Measurements from ENCODE around the gene IL36RN.

IL36RN gene

GRCh38 chr2:113021312-113021711, 37.7 kb upstream of the IL36RN start:
- H3K9me3 ChIP-seq (ENCODE audit: control insufficient read depth in 2 of 2, low read length in 2 of 2), result peaks cover 0 to 8% of the 10 kb centered on the region in 2 donors
- no peaks in the 10 kb centered on the region for H3K36me3 ChIP-seq (ENCODE audit: control insufficient read depth in 2 of 2, insufficient read depth in 2 of 2, low read length in 2 of 2)
- H3K9ac ChIP-seq (ENCODE audit: low read length in 2 of 2), result no peak overlapping the region
- H3K4me1 ChIP-seq (ENCODE audit: control insufficient read depth, insufficient read depth, low read length), result no peaks in the 10 kb centered on the region
- H3K4me3 ChIP-seq (ENCODE audit: low read length in 2 of 2), result no peak overlapping the region
- no peak overlapping the region for H3K27ac ChIP-seq (ENCODE audit: low read length)
- peaks cover 0 to 7% of the 10 kb centered on the region in 2 donors for H3K27me3 ChIP-seq (ENCODE audit: control insufficient read depth in 1 of 2, insufficient read depth in 2 of 2, low read length in 2 of 2)

DNA sequence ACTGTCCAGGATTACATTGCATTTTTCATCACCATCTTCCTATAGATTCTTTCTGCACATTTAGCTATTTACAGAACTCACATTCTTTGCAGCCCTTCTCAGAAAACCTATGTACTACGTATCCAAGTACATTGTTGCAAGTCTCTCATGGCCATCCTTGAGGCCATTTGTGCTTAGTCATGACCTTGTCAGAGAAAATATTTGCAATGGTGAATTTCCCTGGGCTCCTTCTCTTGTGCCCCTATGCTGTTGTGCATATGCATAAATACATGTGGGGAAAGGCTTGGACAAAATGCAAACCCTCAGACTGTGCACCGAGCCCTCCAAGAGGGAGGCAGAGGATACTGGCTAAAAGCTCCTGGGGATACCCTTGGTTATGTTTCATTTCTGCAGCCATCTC, 34.2 kb upstream of the IL36RN start:
- no peak overlapping the region for H3K9ac ChIP-seq (ENCODE audit: low read length in 2 of 2)
- no peak overlapping the region for H3K27ac ChIP-seq (ENCODE audit: low read length)
- peaks cover 0 to 4% of the 10 kb centered on the region in 2 donors for H3K9me3 ChIP-seq (ENCODE audit: control insufficient read depth in 2 of 2, low read length in 2 of 2)
- no peaks in the 10 kb centered on the region for H3K4me1 ChIP-seq (ENCODE audit: control insufficient read depth, insufficient read depth, low read length)
- H3K36me3 ChIP-seq (ENCODE audit: control insufficient read depth in 2 of 2, insufficient read depth in 2 of 2, low read length in 2 of 2), result no peaks in the 10 kb centered on the region
- no peak overlapping the region for H3K4me3 ChIP-seq (ENCODE audit: low read length in 2 of 2)
- H3K27me3 ChIP-seq (ENCODE audit: control insufficient read depth in 1 of 2, insufficient read depth in 2 of 2, low read length in 2 of 2), result peaks cover 0 to 4% of the 10 kb centered on the region in 2 donors

DNA sequence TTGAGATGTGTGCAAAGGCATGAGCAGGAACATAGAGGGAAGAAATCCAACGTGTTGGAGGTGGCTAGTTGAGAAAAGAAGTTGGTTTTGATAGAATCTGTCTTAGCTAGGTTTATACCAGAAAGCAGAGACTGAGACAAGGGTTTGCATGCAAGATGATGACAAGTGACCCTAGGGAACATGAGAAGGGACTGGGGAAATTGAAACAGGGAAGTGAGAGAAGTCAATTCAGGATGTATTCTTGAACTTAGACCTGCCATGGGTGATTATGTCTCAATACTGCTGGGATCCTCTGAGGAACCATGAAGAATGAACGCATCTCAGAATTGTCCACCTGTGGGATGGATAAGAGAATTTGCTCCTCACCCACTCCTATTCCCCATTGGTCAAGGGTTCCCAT, 33.3 kb upstream of the IL36RN start:
- peaks cover 0 to 4% of the 10 kb centered on the region in 2 donors for H3K9me3 ChIP-seq (ENCODE audit: control insufficient read depth in 2 of 2, low read length in 2 of 2)
- H3K36me3 ChIP-seq (ENCODE audit: control insufficient read depth in 2 of 2, insufficient read depth in 2 of 2, low read length in 2 of 2), result no peaks in the 10 kb centered on the region
- no peak overlapping the region for H3K4me3 ChIP-seq (ENCODE audit: low read length in 2 of 2)
- H3K9ac ChIP-seq (ENCODE audit: low read length in 2 of 2), result no peak overlapping the region
- no peak overlapping the region for H3K27ac ChIP-seq (ENCODE audit: low read length)
- peaks cover 0 to 5% of the 10 kb centered on the region in 2 donors for H3K27me3 ChIP-seq (ENCODE audit: control insufficient read depth in 1 of 2, insufficient read depth in 2 of 2, low read length in 2 of 2)
- no peaks in the 10 kb centered on the region for H3K4me1 ChIP-seq (ENCODE audit: control insufficient read depth, insufficient read depth, low read length)

DNA sequence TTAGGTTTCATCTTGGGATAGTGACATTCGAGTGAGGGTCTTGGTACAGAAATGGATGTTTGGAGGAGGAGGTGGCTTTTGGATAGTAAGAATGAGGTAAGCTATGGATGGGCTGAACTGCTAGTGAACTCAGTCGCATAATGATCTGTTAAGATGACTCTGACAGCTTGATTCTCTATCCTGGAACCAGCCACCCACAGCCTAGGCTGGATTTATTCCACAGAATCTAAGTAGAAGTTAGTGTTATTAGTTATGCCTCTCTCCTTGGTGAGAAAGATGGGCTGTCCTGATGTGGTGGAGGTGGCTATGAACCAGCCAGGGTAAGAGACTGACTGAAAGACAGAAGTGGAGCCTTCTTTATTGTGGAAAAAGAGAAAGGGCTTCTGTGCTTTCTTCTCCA, 31.3 kb upstream of the IL36RN start:
- H3K9ac ChIP-seq (ENCODE audit: low read length in 2 of 2), result no peak overlapping the region
- peaks cover 0 to 7% of the 10 kb centered on the region in 2 donors for H3K27me3 ChIP-seq (ENCODE audit: control insufficient read depth in 1 of 2, insufficient read depth in 2 of 2, low read length in 2 of 2)
- no peaks in the 10 kb centered on the region for H3K4me1 ChIP-seq (ENCODE audit: control insufficient read depth, insufficient read depth, low read length)
- H3K36me3 ChIP-seq (ENCODE audit: control insufficient read depth in 2 of 2, insufficient read depth in 2 of 2, low read length in 2 of 2), result no peaks in the 10 kb centered on the region
- H3K9me3 ChIP-seq (ENCODE audit: control insufficient read depth in 2 of 2, low read length in 2 of 2), result peaks cover 0 to 4% of the 10 kb centered on the region in 2 donors
- H3K27ac ChIP-seq (ENCODE audit: low read length), result no peak overlapping the region
- H3K4me3 ChIP-seq (ENCODE audit: low read length in 2 of 2), result no peak overlapping the region

GRCh38 chr2:113028112-113028511, 30.9 kb upstream of the IL36RN start:
- Histone ChIP-seq H3K4me1 (ENCODE audit: control insufficient read depth, insufficient read depth, low read length) (no peaks in the 10 kb centered on the region), H3K27ac (ENCODE audit: low read length) (no peak overlapping the region), H3K9me3 (ENCODE audit: control insufficient read depth in 2 of 2, low read length in 2 of 2) (peaks cover 0 to 4% of the 10 kb centered on the region in 2 donors), H3K36me3 (ENCODE audit: control insufficient read depth in 2 of 2, insufficient read depth in 2 of 2, low read length in 2 of 2) (no peaks in the 10 kb centered on the region), H3K9ac (ENCODE audit: low read length in 2 of 2) (no peak overlapping the region), H3K27me3 (ENCODE audit: control insufficient read depth in 1 of 2, insufficient read depth in 2 of 2, low read length in 2 of 2) (peaks cover 0 to 7% of the 10 kb centered on the region in 2 donors), H3K4me3 (ENCODE audit: low read length in 2 of 2) (no peak overlapping the region)

DNA sequence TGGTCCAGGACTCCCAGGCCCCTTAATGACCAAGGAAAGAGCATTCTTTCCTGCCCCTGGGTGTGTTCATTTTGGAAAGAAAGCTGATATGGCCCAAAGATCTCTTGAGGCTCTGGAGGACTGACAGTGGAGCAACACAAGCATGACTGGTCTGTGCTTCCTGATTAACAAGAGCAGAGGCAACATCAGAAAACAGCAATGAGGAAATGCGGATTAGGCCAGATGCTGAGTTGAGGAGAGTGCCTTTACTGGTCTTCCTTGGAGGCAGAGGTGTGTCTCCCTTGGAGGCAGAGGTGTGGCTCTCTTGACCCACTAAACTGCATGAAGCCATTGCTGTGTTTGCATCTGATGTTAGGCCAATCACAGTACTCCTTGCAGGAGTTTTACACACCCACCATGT, 26.3 kb upstream of the IL36RN start:
- Histone ChIP-seq H3K36me3 (ENCODE audit: control insufficient read depth in 2 of 2, insufficient read depth in 2 of 2, low read length in 2 of 2) (no peaks in the 10 kb centered on the region), H3K27ac (ENCODE audit: low read length) (no peak overlapping the region), H3K9ac (ENCODE audit: low read length in 2 of 2) (no peak overlapping the region), H3K4me3 (ENCODE audit: low read length in 2 of 2) (no peak overlapping the region), H3K4me1 (ENCODE audit: control insufficient read depth, insufficient read depth, low read length) (no peaks in the 10 kb centered on the region), H3K27me3 (ENCODE audit: control insufficient read depth in 1 of 2, insufficient read depth in 2 of 2, low read length in 2 of 2) (peaks cover 0 to 4% of the 10 kb centered on the region in 2 donors), H3K9me3 (ENCODE audit: control insufficient read depth in 2 of 2, low read length in 2 of 2) (no peaks in the 10 kb centered on the region)

DNA sequence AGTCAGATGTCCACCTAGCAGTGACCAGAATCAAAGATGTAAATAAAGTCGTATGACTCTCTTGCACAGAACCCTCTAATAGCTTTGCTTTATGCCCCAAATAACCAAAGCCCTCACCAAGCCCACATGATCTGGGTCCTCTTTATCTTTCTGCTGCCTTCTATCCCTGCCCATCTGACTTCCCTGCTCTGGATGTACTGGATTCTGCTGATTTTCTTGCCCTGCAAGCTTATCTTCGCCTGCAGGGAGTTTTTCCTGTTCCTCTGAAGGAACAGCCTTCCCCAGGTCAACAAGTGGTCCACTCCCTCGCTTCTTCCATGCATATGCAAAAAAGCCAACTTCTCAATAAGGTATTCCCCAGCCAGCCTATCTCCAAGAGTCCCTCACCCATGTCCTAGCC, 25.0 kb upstream of the IL36RN start:
- Histone ChIP-seq H3K4me1 (ENCODE audit: control insufficient read depth, insufficient read depth, low read length) (no peaks in the 10 kb centered on the region), H3K36me3 (ENCODE audit: control insufficient read depth in 2 of 2, insufficient read depth in 2 of 2, low read length in 2 of 2) (no peaks in the 10 kb centered on the region), H3K27ac (ENCODE audit: low read length) (no peak overlapping the region), H3K4me3 (ENCODE audit: low read length in 2 of 2) (no peak overlapping the region), H3K9me3 (ENCODE audit: control insufficient read depth in 2 of 2, low read length in 2 of 2) (no peaks in the 10 kb centered on the region), H3K27me3 (ENCODE audit: control insufficient read depth in 1 of 2, insufficient read depth in 2 of 2, low read length in 2 of 2) (peaks cover 0 to 4% of the 10 kb centered on the region in 2 donors), H3K9ac (ENCODE audit: low read length in 2 of 2) (no peak overlapping the region)

- Histone ChIP-seq H3K4me1 (ENCODE audit: control insufficient read depth, insufficient read depth, low read length) (no peaks in the 10 kb centered on the region), H3K9ac (ENCODE audit: low read length in 2 of 2) (no peak overlapping the region), H3K36me3 (ENCODE audit: control insufficient read depth in 2 of 2, insufficient read depth in 2 of 2, low read length in 2 of 2) (no peaks in the 10 kb centered on the region), H3K27me3 (ENCODE audit: control insufficient read depth in 1 of 2, insufficient read depth in 2 of 2, low read length in 2 of 2) (peaks cover 0 to 2% of the 10 kb centered on the region in 2 donors), H3K4me3 (ENCODE audit: low read length in 2 of 2) (no peak overlapping the region), H3K27ac (ENCODE audit: low read length) (no peak overlapping the region), H3K9me3 (ENCODE audit: control insufficient read depth in 2 of 2, low read length in 2 of 2) (no peaks in the 10 kb centered on the region)
Measured at GRCh38 chr2:113036763-113037162, 22.2 kb upstream of the IL36RN start.

GRCh38 chr2:113038291-113038690, 20.7 kb upstream of the IL36RN start:
- peaks cover 0 to 2% of the 10 kb centered on the region in 2 donors for H3K27me3 ChIP-seq (ENCODE audit: control insufficient read depth in 1 of 2, insufficient read depth in 2 of 2, low read length in 2 of 2)
- H3K36me3 ChIP-seq (ENCODE audit: control insufficient read depth in 2 of 2, insufficient read depth in 2 of 2, low read length in 2 of 2), result no peaks in the 10 kb centered on the region
- no peaks in the 10 kb centered on the region for H3K4me1 ChIP-seq (ENCODE audit: control insufficient read depth, insufficient read depth, low read length)
- H3K27ac ChIP-seq (ENCODE audit: low read length), result no peak overlapping the region
- no peaks in the 10 kb centered on the region for H3K9me3 ChIP-seq (ENCODE audit: control insufficient read depth in 2 of 2, low read length in 2 of 2)
- H3K9ac ChIP-seq (ENCODE audit: low read length in 2 of 2), result no peak overlapping the region
- no peak overlapping the region for H3K4me3 ChIP-seq (ENCODE audit: low read length in 2 of 2)

DNA sequence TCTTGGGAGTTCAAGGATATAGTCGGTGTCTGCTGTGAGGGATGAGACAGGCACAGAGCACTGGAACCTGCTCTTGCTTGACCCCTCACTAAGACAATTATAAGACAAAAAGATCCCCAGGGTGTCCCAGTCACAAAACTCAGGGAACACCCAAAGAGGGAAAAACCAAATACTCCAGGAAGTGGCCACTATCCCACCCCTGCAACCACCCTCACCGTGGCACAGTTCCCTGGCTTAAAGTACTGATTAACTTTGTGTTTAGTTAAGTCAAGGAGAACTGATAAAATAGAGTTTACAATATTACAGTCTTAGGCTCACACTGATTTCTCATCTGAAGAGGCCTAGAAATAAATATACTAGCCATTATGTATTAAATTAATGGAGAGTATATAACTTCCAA, 19.8 kb upstream of the IL36RN start:
- Histone ChIP-seq H3K9ac (ENCODE audit: low read length in 2 of 2) (no peak overlapping the region), H3K4me3 (ENCODE audit: low read length in 2 of 2) (no peak overlapping the region), H3K27me3 (ENCODE audit: control insufficient read depth in 1 of 2, insufficient read depth in 2 of 2, low read length in 2 of 2) (peaks cover 0 to under 1% of the 10 kb centered on the region in 2 donors), H3K9me3 (ENCODE audit: control insufficient read depth in 2 of 2, low read length in 2 of 2) (no peaks in the 10 kb centered on the region), H3K36me3 (ENCODE audit: control insufficient read depth in 2 of 2, insufficient read depth in 2 of 2, low read length in 2 of 2) (no peaks in the 10 kb centered on the region), H3K4me1 (ENCODE audit: control insufficient read depth, insufficient read depth, low read length) (no peaks in the 10 kb centered on the region), H3K27ac (ENCODE audit: low read length) (no peak overlapping the region)

- Histone ChIP-seq H3K9me3 (ENCODE audit: control insufficient read depth in 2 of 2, low read length in 2 of 2) (no peaks in the 10 kb centered on the region), H3K27me3 (ENCODE audit: control insufficient read depth in 1 of 2, insufficient read depth in 2 of 2, low read length in 2 of 2) (no peaks in the 10 kb centered on the region), H3K27ac (ENCODE audit: low read length) (no peak overlapping the region), H3K36me3 (ENCODE audit: control insufficient read depth in 2 of 2, insufficient read depth in 2 of 2, low read length in 2 of 2) (no peaks in the 10 kb centered on the region), H3K4me3 (ENCODE audit: low read length in 2 of 2) (no peak overlapping the region), H3K9ac (ENCODE audit: low read length in 2 of 2) (no peak overlapping the region), H3K4me1 (ENCODE audit: control insufficient read depth, insufficient read depth, low read length) (no peaks in the 10 kb centered on the region)
Measured at GRCh38 chr2:113039719-113040118, 19.3 kb upstream of the IL36RN start.
